Heart right ventricle (tissue), 16 donors: ENCODE measurements around the gene OCA2. TPM values are rescaled to one million over a fixed set of nuclear protein-coding genes. Genes with fewer than 3 reads are reported as not detected.

Experiments
- ATAC-seq, 8 donors: fragments of 200-7000 bp; cut with Tn5 transposase; one replicate each; pipeline ENCODE4 v1.9.1; 2020; ENCODE audit warnings: mild to moderate bottlenecking in 8 of 8, moderate library complexity in 8 of 8, moderate number of reproducible peaks in 1 of 8
- DNase-seq, 2 donors: peaks; one replicate each; pipeline ENCODE4 v3.0.0-alpha.2; 2020
- H3K27ac ChIP-seq, 10 donors: fragments of 200-600 bp; sonication (generic) in 2 of 10; one replicate each; pipeline versions ENCODE4 v1.5.0 to v1.8.0; 2020 to 2022; ENCODE audit warnings: mild to moderate bottlenecking in 3 of 10
- H3K27me3 ChIP-seq, 7 donors: fragments of 200-600 bp; one replicate each; pipeline ENCODE4 v1.8.0; 2021 to 2022; ENCODE audit warnings: mild to moderate bottlenecking in 2 of 7
- H3K36me3 ChIP-seq, 9 donors: fragments of 200-600 bp; sonication (generic) in 1 of 9; one replicate each; pipeline versions ENCODE4 v1.5.0 to v1.8.0; 2020 to 2022; ENCODE audit warnings: mild to moderate bottlenecking in 2 of 9
- H3K4me1 ChIP-seq, 9 donors: fragments of 200-600 bp; sonication (generic) in 1 of 9; one replicate each; pipeline versions ENCODE4 v1.5.0 to v1.8.0; 2020 to 2022; ENCODE audit warnings: mild to moderate bottlenecking in 4 of 9
- H3K4me3 ChIP-seq, 10 donors: fragments of 200-600 bp; sonication (generic) in 2 of 10; one replicate each; pipeline versions ENCODE4 v1.5.0 to v1.8.0; 2020 to 2022; ENCODE audit warnings: mild to moderate bottlenecking in 7 of 10, moderate library complexity in 2 of 10
- H3K9me3 ChIP-seq, 11 donors: fragments of 200-600 bp in 10 of 11; sonication (generic) in 2 of 11; one replicate each; pipeline versions ENCODE4 v1.5.0 to v1.8.0; 2013 to 2022; ENCODE audit warnings: mild to moderate bottlenecking in 2 of 11, control low read depth in 1 of 11, moderate library complexity in 1 of 11
- CTCF ChIP-seq, 9 donors: fragments of 200-600 bp; sonication (generic) in 2 of 9; IDR thresholded peaks; one replicate each; pipeline versions ENCODE4 v1.5.0 to v1.8.0; 2021 to 2022; ENCODE audit warnings: antibody characterized with exemption in 9 of 9, mild to moderate bottlenecking in 5 of 9, moderate library complexity in 1 of 9
- WGBS, 2 donors: extraction: QIAGEN DNeasy Blood & Tissue Kit; methylation state at CpG; one replicate each; pipeline ENCODE4 v1.1.7; 2013; ENCODE audit warnings: inconsistent platforms in 1 of 2; 5-methylcytosine and 5-hydroxymethylcytosine counted together
- intact Hi-C, 10 donors: fragments of 100-400 bp; cut with DNase I; formaldehyde crosslinking; loops; one replicate each; pipeline versions ENCODE4 v1.11.1 to v1.14.2; 2022
- polyA plus RNA-seq, 2 donors: library from polyadenylated mRNA; stranded (reverse); fragments of 200-250 nt; gene quantifications; one replicate each; pipeline ENCODE4 v1.2.3, GENCODE V29; 2013
- total RNA-seq, 10 donors: library from RNA; stranded (reverse); fragmentation: NEBNext Ultra II Directional in 3 of 10; extraction: Animal tissue kit (Norgen Biotek cat#: 25700) in 3 of 10; gene quantifications; one replicate each; pipeline versions ENCODE4 v1.2.1 to v1.2.4, GENCODE V29; 2021 to 2023
- donor health status: Arrhythmogenic right ventricular cardiomyopathy.
- donor health status: ischemic (EF 13 %, LVEDD 7.1; RV severe dilation, severe dysfunction).
- donor health status: healthy with polysubstance abuse.
- donor health status: DM: no; HTN: yes; CAD: no.
- donor health status: DM: no; HTN: no; CAD: no.
- donor health status: ischemic (EF 25% LVEDD 6.9; RV normal size, moderate dysfunction).
- donor health status: ischemic (EF 25% LVEDD 5.7; RV mildly dilated, moderate dysfunction).
- donor health status: healthy.
- donor health status: DM: yes; HTN: yes; CAD: no.
- donor health status: Ischemic cardiomyopathy.
- donor health status: ischemic (EF 35%, LVEDD 5.7; RV mildly dilated, moderate dysfunction).
- donor health status: nonischemic (EF 11% LVEDD 7.7; RV severe dilation, severe dysfunction).
- donor health status: DM: yes; HTN: yes; CAD: no.
- donor health status: PGD.
- donor health status: ischemic (EF 29% LVEDD 5.4; RV normal size, mild dysfunction).
- donor health status: nonischemic (EF 23%, LVEDD 6.1; RV moderate dilation, normal function).

Gene OCA2
- total and polyA plus RNA-seq, 12 donors, result 0.04 to 0.32 (median 0.17) TPM; not detected in 6

GRCh38 chr15:27871078-27871901, 227.8 kb downstream of the OCA2 start:
- intact Hi-C loops, result no loop called here
- H3K27me3 ChIP-seq, result peaks cover 0 to 6% (median 0%) of the 10 kb centered on the region in 7 donors
- H3K36me3 ChIP-seq, result no peaks in the 10 kb centered on the region
- H3K9me3 ChIP-seq, result no peaks in the 10 kb centered on the region
- no peaks in the 10 kb centered on the region for H3K4me1 ChIP-seq
- H3K27ac ChIP-seq, result no peak overlapping the region
- no peak for TF ChIP-seq CTCF (IDR thresholded peaks at IDR 0.05)
- no peak overlapping the region for H3K4me3 ChIP-seq
- WGBS, 2 donors, result 80 to 84% methylated on average over 16 of the region's 16 CpGs
- DNase-seq (no peak), ATAC-seq (no peak)

DNA sequence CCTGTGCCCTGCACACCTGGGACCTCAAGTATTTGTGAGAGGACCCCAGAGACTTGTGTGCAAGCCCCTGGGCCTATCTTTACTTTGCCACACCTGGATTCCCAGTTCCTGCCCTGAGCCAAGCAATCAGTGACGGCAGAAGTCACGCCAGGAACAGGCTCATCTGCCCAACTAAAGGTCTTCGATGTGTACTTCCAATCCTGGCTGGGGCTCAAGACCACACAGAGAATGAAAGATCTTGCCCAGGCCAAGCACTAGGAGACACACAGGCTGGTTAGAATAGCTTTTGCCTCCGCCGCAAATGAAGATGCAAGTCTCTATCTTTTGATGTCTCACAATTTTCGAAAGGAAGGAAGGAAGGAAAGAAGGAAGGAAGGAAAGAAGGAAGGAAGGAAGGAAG, 228.8 kb downstream of the OCA2 start:
- DNase-seq, result no peak
- H3K27me3 ChIP-seq, result peaks cover 0 to 6% (median 0%) of the 10 kb centered on the region in 7 donors
- WGBS, 2 donors, result 80 to 82% methylated on average over 6 of the region's 6 CpGs
- H3K4me3 ChIP-seq, result no peak overlapping the region
- intact Hi-C loops, result no loop called here
- no peaks in the 10 kb centered on the region for H3K9me3 ChIP-seq
- H3K27ac ChIP-seq, result no peak overlapping the region
- no peaks in the 10 kb centered on the region for H3K36me3 ChIP-seq
- TF ChIP-seq CTCF (IDR thresholded peaks at IDR 0.05), result no peak
- no peak for ATAC-seq
- no peaks in the 10 kb centered on the region for H3K4me1 ChIP-seq

DNA sequence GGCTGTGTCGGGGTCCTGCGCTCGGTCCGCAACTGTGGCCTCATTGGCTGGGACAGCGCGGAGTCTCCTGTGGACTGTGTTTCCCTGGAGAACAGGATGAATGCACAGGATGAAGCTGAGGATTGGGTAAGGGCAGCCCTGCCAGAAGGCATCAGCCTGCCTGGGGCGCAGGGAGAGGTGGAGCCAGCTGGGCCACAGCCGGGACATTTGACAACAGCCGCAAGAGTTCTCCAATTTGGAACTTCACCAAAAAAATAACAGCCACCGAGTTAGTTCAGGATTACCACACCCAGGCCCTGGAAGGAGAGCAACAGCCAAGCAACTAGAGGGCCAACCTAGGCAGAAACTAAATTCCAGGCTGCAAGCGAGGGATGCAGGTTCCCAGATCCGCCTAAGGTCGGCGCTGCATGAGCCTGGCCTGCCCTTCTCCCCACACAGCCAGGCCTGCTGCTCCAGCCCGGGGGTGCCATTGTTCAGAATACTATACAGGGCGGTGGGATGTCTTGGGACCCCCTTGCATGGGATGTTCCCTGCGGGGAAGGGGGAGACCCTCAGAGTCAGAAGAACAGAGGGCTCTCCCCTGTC, 229.3 kb downstream of the OCA2 start:
- WGBS, 2 donors, result 86% methylated on average over 17 of the region's 17 CpGs
- Histone ChIP-seq H3K4me1 (no peaks in the 10 kb centered on the region), H3K36me3 (no peaks in the 10 kb centered on the region), H3K27me3 (peaks cover 0 to 6% (median 1%) of the 10 kb centered on the region in 7 donors), H3K4me3 (no peak overlapping the region), H3K27ac (no peak overlapping the region), H3K9me3 (no peaks in the 10 kb centered on the region)
- no peak for DNase-seq
- no peak for TF ChIP-seq CTCF (IDR thresholded peaks at IDR 0.05)
- ATAC-seq, result no peak
- intact Hi-C loops, result no loop called here

DNA sequence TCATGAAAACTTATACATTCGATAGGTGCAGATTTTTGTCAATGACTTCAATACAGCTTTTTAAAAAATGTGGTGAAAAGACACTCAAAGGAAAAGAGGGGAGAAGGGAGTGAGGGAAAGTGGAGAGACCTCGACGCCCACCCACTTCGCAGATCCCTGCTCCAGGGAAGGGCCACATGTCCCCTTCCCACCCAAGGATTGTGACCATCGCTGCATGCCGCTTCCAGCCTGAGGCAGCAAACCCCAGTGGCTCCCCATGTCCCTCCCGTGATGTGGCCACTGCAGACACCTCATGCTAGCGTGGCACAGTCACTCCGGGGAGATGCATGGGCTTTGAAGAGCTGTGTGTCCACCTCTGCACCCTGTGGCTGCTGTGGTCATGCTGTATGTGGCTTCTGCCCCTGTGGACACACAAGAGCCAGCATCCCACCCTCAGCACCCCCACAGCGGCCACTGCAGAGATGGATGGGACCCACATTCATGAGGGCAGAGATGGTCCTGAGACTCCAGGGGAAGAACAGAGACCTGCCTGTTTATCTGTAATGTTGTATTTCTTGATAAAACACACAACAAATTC, 230.2 kb downstream of the OCA2 start:
- DNase-seq, result no peak
- H3K27ac ChIP-seq, result no peak overlapping the region
- H3K36me3 ChIP-seq, result no peaks in the 10 kb centered on the region
- H3K9me3 ChIP-seq, result no peaks in the 10 kb centered on the region
- peaks cover 0 to 6% (median 3%) of the 10 kb centered on the region in 7 donors for H3K27me3 ChIP-seq
- H3K4me1 ChIP-seq, result no peaks in the 10 kb centered on the region
- WGBS, 2 donors, result 71 to 82% methylated on average over 10 of the region's 10 CpGs
- no peak overlapping the region for H3K4me3 ChIP-seq
- TF ChIP-seq CTCF (IDR thresholded peaks at IDR 0.05), result no peak
- ATAC-seq, result no peak
- intact Hi-C loops, result no loop called here
